T47D (cell line): ENCODE data around the gene B3GALT5.
"Not testable (repeated sequence)": the region's sequence is repeated elsewhere in the genome, so short reads cannot be mapped to it uniquely, and the experiment has no call there.

Experiments
- DNase-seq, 2 experiments: peaks; one replicate each; pipeline versions ENCODE4 v3.0.0 to v3.0.0-alpha.2; 2011 to 2012; ENCODE audit warnings: low read depth in 1 of 2, low spot score in 1 of 2
- JUND ChIP-seq: IDR thresholded peaks from 2 replicates; pipeline ENCODE4 v1.6.1; 2012; ENCODE audit warnings: low read depth
- in situ Hi-C: cut with HindIII; loops from 2 replicates; pipeline ENCODE4 v1.10.0; 2016; ENCODE audit warnings: low sequenced_read_pairs, low pct_unique_long_range_greater_than_20kb

Gene B3GALT5, protein sequence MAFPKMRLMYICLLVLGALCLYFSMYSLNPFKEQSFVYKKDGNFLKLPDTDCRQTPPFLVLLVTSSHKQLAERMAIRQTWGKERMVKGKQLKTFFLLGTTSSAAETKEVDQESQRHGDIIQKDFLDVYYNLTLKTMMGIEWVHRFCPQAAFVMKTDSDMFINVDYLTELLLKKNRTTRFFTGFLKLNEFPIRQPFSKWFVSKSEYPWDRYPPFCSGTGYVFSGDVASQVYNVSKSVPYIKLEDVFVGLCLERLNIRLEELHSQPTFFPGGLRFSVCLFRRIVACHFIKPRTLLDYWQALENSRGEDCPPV

GRCh38 chr21:39612233-39613040 is at the start of gene B3GALT5:
TSS of gene B3GALT5 (plus strand) at chr21:39612940. CDS start at chr21:39660560, 47,620 bp downstream.
- no peak for DNase-seq
- no peak for TF ChIP-seq JUND
- in situ Hi-C loops, result no loop called here

DNA sequence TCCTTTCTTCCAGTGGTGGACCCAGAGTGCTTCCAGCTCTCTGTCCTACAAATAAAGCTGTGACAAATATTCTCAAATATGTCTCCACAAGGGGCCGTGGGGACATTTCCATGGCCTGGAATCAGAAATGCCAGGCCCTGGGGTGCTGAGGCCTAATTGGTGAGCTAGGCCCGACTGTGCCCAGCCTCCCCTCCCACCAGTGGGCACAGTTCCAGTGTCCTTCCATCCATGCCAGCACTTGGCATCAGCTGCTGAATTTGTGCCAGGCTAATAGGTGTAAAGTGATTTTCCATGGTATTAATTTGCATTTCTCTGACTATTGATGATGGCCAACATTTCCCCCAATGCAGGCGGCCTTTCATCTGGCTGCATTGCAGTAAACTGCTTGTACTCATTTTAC is 48.5 kb upstream of the B3GALT5 start:
- no peak for DNase-seq
- TF ChIP-seq JUND, result no peak

GRCh38 chr21:39567180-39567972 is 45.4 kb upstream of the B3GALT5 start:
- in situ Hi-C loops, result no loop called here
- DNase-seq, result no peak
- no peak for TF ChIP-seq JUND

More for the DNA sequence above, 48.5 kb upstream of the B3GALT5 start:
- in situ Hi-C loops, result no loop called here

DNA sequence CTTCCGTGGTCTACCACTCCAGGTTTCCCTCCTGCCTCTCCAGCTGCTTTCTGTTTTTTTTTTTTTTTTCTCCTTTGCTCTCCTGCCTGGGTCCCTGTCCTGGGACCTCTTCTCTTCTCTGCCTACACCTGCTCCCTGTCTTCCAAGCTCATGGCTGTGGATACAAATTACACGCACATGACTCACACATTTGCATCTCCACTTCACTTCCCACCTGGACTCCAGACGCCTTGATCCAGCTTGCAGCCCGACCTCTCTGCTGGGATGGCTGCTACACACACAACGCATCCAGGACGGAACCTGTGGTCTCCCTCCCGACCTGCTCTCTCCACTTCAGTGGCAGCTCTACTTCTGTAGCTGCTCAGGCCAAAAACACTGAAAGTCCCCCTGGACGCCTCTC is 44.4 kb upstream of the B3GALT5 start:
- DNase-seq, result no peak
- in situ Hi-C loops, result no loop called here
- TF ChIP-seq JUND, result no peak

DNA sequence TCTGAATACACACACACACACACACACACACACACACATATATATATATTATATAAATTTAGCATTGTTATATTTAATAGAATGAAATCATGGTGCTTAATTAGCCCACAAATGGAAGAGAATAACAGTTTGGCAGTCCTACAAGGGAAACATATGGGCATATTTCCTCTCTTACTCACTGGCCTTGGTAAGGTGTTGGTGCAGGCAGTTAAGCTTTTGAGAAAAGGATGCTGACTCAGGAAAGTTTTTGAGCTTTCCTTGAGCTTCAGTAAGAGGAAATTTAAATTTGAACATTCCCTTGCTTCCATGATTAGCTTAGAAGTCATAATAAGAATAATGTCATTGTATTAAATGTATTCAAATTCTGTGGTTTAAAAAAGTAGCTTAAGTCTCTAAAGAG is 37.0 kb upstream of the B3GALT5 start:
- no peak for DNase-seq
- in situ Hi-C loops, result no loop called here
- no peak for TF ChIP-seq JUND

- no peak for TF ChIP-seq JUND
- in situ Hi-C loops, result no loop called here
- no peak for DNase-seq
Measured at GRCh38 chr21:39576518-39577128, 36.1 kb upstream of the B3GALT5 start.

GRCh38 chr21:39579734-39580332 is 32.9 kb upstream of the B3GALT5 start:
- DNase-seq, result peak; percentile 19 to 79
- TF ChIP-seq JUND, result no peak
- in situ Hi-C loops, result no loop called here

- DNase-seq, result no peak
- in situ Hi-C loops, result no loop called here
- no peak for TF ChIP-seq JUND
Measured at GRCh38 chr21:39580744-39581143, 32.0 kb upstream of the B3GALT5 start.

DNA sequence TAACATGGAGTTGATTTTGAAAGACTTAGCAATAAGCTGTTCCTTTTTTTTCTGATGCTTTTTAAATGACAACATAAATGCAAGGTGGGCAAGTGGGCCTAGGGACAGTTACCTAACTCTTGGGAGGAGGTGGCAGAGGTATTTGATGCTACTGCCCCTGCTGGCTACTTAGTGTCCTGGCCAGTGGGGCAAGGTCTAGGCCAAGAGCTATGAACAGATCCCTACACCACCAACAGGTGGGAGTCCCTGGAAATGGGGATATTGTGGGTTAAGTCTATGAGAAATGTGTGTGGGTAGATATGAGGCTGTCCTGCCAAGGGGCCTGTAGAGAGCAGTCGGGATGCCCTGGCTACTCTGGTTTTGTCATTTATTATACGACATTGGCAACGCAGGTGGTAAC is 31.3 kb upstream of the B3GALT5 start:
- DNase-seq, result no peak
- in situ Hi-C loops, result no loop called here
- TF ChIP-seq JUND, result no peak

- in situ Hi-C loops, result no loop called here
- DNase-seq, result no peak
- no peak for TF ChIP-seq JUND
Measured at GRCh38 chr21:39582749-39583148, 30.0 kb upstream of the B3GALT5 start.

GRCh38 chr21:39583586-39583985 is 29.2 kb upstream of the B3GALT5 start:
- in situ Hi-C loops, DNase-seq: not testable (repeated sequence)

- TF ChIP-seq JUND, result no peak
- no peak for DNase-seq
- in situ Hi-C loops, result no loop called here
Measured at GRCh38 chr21:39587376-39587775, 25.4 kb upstream of the B3GALT5 start.
